NCI-H82 treated with DMSO at 0.1 percent for 48 hours (cell line): ENCODE measurements around the gene PLCXD1.

Experiments
- DNase-seq: peaks from one replicate; lab custom pipeline; 2025; ENCODE audit not compliant: unreplicated experiment; lab: John Stamatoyannopoulos, UW

The PLCXD1 gene

DNA sequence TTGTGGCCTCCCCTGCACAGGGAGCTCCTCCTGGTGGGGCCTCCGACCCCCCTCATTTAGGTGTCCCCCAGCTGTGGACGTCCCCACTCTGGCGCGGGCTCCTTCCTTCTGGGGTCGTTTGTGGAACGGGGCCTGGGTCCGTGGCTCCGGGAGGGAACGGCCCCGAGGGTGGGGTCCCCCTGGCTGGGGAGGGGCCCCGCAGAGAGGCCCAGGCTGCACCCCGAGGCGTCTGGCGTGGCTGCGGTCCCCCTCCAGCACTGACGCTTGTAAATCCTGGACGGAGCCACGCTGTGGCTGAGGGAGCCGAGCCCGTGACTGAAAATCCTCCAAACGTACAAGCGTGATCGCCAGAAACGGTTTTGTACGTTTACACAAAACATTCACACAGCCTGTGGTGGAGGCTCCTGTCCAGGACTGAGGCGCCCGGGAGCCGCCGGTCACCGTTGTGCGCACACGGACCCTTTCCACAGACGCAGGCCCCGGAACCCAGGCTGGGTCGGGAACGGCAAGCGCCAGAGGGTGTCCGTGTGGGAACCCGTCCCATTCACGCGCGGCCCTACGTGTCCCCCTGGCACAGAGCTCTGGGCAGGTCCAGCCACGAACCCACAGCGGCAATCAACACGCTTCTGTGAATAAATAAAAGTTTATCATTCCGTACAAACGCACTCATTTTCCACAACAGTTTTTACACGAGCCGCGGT is 52.6 kb downstream of the PLCXD1 start:
- no peak for DNase-seq

GRCh38 chrX:334331-334891 is 53.2 kb downstream of the PLCXD1 start:
- no peak for DNase-seq

GRCh38 chrX:334971-335757 is 54.0 kb downstream of the PLCXD1 start:
- no peak for DNase-seq

DNA sequence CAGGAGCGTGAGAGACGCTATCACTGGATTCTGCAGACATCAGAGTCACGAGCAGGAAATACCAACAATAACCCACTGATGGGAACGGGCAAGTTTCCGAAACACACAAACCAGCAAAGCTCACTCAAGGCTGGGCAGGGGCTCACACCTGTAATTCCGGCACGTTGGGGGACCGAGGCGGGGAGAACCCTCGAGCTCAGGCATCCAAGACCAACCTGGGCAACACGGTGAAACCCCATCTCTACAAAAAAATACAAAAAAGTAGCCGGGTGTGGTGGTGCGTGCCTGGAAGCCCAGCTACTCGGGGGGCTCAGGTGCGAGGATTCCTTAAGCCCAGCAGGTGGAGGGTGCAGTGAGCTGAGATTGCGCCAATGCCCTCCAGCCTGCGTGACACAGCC is 54.6 kb downstream of the PLCXD1 start:
- DNase-seq, result no peak

DNA sequence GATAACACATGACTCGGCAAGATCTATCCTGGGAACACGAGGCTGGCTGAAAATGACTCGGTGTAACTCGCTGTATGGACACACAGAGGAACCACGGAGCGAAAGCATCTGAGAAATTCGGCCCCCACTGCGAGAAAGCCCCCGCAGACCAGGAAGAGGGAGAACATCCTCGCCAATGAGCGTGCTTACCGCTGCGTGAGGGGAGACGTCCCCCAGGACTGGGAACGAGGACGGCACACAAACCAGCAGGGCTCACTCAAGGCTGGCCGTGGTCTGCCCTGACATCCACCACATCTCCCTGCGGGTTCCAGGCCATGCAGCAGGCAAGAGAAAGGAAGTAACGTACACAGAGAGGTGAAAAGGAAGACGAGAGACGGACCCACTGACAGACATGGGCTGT is 55.0 kb downstream of the PLCXD1 start:
- no peak for DNase-seq

- no peak for DNase-seq
These were observed 56.2 kb downstream of the PLCXD1 start for GRCh38 chrX:337331-337831.

DNA sequence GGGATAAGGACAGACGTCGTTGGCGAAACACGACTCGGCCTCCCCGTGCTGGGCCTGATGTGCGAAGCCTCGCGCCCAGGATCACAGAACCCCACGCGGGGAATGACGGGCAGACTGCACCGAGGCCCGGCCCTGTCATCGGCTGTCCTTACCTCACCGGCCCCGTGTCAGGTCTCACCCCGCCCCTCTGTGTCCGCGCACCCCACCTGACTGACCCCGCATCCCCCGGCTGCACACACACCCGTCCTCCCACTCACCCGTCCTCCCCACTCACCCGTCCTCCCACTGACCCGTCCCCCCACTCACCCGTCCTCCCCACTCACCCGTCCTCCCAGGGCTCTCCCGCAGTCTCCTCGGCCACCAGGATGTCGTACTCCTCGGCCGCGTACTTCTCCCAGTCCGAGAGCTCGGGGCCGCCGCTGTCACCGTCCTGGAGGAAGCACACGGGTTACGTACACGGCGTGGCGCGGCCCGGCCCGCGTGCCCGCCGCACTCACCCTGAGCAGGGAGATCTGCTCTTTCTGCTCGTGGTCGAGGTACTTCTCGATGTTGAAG is 57.2 kb downstream of the PLCXD1 start:
- no peak for DNase-seq

DNA sequence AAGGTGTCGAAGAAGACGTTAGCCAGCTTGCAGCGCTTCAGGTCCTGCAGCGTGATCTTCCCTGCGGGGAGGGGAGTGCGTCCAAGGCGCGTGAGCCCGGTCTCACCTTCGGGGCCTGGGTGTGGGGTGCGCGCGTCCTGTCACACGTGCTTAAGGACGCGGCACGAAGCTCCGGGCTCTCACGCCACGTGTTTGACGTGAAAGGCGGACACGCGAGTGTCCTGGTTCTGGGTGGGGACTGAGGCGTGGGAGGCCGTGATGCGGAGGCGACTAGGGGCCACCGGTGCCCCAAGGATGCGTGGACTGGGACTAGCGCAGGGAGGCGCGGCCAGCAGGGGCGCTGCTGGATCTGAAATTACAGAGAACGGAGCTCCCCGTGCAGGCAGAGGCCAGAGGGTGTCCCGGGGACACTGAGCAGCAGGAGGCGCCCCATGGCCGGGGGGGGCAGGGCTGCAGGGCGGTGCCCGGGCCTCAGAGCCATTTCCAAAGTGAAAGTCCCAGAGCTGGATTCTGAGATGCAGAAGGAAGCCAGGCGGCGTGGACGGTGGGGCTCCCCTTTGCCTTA is 57.7 kb downstream of the PLCXD1 start:
- no peak for DNase-seq

GRCh38 chrX:340121-340520 is 58.9 kb downstream of the PLCXD1 start:
- no peak for DNase-seq

GRCh38 chrX:340641-341423 is 59.7 kb downstream of the PLCXD1 start:
- no peak for DNase-seq

DNA sequence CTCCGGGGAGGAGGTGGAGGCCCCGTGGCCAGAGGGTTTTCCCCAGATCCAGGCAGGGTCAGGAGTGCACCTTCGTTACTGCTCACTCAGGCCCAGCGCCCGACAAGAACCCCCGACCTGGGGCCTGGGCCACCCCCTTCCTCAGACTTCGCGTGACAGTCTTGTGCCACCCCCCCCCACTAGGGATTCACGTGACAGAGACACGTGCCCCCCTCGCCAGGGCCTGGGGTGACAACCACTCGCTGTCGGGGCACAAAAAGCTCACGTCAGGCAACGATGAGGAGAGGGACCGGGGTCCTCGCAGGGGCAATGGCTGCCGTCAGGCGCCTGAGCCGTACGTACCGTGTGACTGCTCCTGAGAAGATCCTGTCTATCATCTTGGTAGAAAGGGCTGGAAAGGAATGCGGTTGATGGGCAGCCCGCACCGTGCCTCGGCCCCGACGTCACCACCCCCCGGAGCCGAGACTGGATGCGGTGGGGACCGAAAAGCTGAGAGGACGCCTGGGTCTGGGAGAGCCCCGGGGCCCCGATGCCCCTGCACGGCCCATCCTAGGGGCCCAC is 60.4 kb downstream of the PLCXD1 start:
- DNase-seq, result no peak

DNA sequence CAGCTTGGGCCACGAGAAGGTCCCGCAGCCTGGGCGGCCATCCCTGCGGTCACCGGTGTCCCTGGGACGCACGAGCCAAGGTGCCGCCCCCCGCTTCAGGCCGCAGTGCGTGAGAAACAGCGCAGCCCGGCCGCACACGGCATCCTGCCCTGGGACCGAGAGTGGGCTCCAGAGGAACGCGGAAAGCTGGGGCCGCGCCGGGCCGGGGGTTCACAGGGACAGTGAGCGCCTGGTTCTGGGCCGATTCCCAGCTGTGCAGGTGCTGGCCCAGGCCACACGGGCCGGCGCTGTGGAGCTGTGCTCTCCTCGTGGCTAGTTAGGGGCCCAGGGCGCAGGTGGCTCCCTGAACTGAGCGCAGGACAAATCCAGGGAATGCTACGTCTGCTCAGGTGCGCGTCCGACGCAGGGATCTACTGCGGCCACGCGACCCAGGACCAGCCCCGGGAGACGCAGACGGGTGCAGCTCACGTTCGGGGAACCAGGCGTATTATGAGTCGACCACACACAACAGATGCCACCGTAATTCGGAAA is 63.3 kb downstream of the PLCXD1 start:
- no peak for DNase-seq

DNA sequence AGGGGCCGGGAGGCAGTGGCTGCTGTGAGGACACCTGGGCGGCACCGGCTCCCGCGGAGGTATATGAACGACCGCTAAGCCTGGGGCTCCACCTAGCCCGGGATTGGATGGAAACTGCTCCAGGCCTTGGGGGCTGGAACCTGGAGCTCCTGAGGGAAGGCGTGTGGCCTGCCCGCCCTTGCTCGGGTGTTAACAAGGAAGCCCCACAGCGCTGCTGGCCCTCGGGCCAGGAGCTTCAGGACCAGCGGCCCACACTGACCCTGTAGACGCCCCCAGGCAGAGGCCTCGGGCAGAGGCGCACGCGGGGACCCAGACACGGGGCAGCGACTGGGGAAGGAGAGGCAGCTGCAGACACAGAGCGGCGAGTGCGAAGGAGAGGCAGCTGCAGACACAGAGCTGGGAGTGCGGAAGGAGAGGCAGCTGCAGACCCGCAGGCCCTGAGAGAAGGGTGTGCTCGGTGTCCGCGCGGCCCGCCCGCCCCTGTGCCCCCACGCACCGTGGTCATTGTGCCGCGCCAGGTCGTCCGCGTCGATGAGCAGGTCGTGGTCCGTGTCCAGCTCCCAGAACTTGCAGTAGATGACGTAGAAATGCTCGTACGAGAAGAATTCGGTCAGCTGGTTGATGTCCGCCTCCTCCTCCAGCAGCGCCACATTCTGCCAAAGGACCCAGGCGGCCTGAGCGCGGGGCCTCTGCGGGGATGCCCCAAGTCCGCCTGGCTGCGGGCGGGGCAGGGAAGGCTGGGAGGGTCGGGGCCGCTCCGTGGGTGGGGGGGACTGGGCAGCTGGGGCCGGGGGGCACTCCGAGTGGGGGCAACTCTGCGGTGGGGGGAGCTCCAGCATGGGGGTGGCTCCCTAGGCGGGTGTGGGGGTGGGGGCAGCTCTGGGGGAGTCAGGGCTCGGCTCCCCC is 64.1 kb downstream of the PLCXD1 start:
- no peak for DNase-seq

DNA sequence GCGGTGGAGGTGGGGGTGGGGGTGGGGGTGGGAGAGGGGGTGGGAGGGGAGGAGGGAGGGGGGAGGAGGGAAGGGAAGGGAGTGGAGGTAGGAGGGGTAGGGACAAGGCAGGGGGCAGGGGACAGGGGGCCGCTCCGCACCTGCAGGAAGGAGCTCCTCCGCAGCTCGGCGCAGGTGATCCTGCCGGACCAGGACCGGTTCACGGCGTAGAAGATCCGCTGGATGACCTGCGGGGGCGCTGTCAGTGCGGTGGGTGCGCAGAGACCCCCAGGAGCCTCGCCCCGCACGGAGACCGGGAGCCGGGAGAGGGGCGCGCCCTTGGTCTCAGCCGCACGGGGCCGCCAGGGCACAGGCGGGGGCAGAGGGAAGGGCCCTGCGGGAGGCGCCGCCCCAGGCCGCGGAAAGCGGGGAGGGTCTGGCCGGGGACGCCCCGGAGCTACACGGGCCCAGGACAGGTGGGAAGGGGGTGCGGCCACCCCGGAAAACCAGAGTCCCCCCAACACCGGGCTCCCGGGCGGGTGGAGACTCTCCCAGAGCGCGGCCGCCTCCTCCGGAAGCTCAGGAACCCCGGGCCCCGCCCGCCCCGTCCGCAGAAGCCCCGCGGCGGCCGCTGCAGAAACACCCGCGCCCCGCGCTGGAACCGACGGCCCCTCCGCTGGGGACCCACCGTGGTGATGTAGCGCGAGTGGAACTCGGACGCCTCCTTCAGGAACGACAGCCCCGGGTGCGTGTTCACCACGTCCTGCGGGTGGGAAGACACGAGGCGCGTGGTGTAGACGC is 65.0 kb downstream of the PLCXD1 start:
- DNase-seq, result no peak

DNA sequence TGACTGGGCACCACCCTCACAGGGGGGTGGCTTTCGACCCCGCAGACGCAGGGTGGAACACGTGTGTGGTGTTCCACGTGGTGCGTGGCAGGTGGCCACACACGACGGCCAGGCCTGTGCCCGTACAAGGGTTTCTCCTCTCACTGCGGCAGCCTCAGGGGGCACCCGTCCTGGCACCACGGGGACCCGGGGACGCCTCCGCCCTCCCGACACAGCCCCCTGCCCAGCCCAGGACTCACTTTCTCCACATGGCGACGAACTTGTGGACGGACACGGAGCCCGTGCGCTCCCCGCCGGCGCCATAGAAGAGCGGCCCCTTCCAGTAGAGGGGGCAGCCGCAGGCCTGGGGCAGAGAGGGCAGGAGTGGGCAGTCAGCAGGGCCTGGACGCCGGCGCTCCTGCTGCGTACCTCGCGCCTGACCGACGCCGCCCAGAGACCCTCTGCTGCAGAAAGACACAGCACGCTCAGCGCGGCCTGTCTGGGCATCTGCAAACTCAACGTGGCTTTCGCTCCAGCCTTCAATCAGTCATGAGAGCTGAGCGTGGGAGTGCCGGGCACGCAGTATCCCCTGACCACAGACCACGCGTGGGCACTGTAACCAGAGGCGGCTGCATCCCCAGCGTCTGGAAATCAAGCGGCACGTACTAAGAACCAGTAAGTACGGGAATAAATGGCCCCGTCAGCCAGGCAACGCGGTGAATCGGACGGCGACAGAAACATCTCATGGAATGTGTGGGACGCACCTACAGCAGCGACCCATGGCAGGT is 66.4 kb downstream of the PLCXD1 start:
- DNase-seq, result no peak

DNA sequence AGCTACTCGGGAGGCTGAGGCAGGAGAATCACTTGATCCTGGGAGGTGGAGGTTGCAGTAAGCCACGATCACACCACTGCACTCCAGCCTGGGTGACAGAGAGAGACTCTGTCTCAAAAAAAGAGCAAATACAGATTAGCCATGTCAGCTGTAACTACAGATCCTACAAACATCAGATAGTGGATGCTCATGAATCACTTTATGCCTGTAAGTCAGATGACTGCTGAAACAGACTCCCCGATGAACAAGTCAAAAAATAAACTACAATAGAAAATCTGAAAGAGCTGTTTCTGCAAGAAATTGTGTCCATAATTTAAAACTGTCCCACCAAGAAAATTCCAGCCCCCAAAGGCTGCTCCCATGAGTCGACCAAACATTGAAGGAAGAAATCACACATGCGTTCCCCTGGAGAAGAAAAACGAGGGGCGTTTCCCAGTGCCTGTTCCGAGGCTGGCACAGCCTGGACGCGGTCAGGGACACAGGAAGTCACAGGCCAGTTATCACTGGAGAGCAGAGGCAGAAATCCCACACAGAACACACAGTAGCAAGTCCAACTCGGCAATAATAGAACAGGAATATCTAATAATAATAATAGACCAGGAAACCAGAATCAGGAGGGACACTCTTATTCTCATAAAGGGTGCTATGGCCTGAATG is 67.4 kb downstream of the PLCXD1 start:
- DNase-seq, result no peak

GRCh38 chrX:349196-349595 is 68.0 kb downstream of the PLCXD1 start:
- DNase-seq, result no peak
